ENCODE results near the gene TEF.

Gene TEF

GRCh38 chr22:41364955-41365354 is 16.8 kb upstream of the TEF start:
- POLR2A ChIA-PET (ENCODE audit: low non-redundant PET): no interaction called here
- H3K27ac ChIP-seq: no peak overlapping the region
- no peak for TF ChIP-seq CTCF (conservative IDR thresholded peaks at IDR 0.05; ENCODE audit: low read depth)
- CTCF ChIA-PET: no interaction called here
- DNase-seq (ENCODE audit: low spot score): no peak

GRCh38 chr22:41365425-41365824 is 16.3 kb upstream of the TEF start:
- no peak overlapping the region for H3K27ac ChIP-seq
- TF ChIP-seq CTCF (conservative IDR thresholded peaks at IDR 0.05; ENCODE audit: low read depth): no peak
- CTCF ChIA-PET: interaction anchor here (0.6 kb wide), 1 partner anchor 24 kb away, joined by 3 read pairs; no protein-coding TSS in a partner anchor
- POLR2A ChIA-PET (ENCODE audit: low non-redundant PET): no interaction called here
- DNase-seq (ENCODE audit: low spot score): no peak

- H3K27ac ChIP-seq: peak overlapping the region; percentile 73
- POLR2A ChIA-PET (ENCODE audit: low non-redundant PET): no interaction called here
- CTCF ChIA-PET: interaction anchor here (0.6 to 0.7 kb wide), 3 partner anchors 18 to 102 kb away, joined by 3 read pairs; no protein-coding TSS in a partner anchor
- no peak for DNase-seq (ENCODE audit: low spot score)
- TF ChIP-seq CTCF (conservative IDR thresholded peaks at IDR 0.05; ENCODE audit: low read depth): no peak
Measured at GRCh38 chr22:41366323-41367029, 15.3 kb upstream of the TEF start.

- TF ChIP-seq CTCF (conservative IDR thresholded peaks at IDR 0.05; ENCODE audit: low read depth): peak; percentile 49
- CTCF ChIA-PET: interaction anchor here (0.7 kb wide), 1 partner anchor 101 kb away, joined by 3 read pairs; no protein-coding TSS in a partner anchor
- peak; percentile 85 for DNase-seq (ENCODE audit: low spot score)
- peak overlapping the region; percentile 73 for H3K27ac ChIP-seq
- POLR2A ChIA-PET (ENCODE audit: low non-redundant PET): no interaction called here
Measured at GRCh38 chr22:41367039-41367679, 14.6 kb upstream of the TEF start.

- peak overlapping the region; percentile 73 for H3K27ac ChIP-seq
- ChIA-PET CTCF (interaction anchor here (0.7 kb wide), 1 partner anchor 100 kb away, joined by 3 read pairs; no protein-coding TSS in a partner anchor), POLR2A (ENCODE audit: low non-redundant PET) (no interaction called here)
- TF ChIP-seq CTCF (conservative IDR thresholded peaks at IDR 0.05; ENCODE audit: low read depth): peak; percentile 9; the same call in 1 of the 2 replicates
- no peak for DNase-seq (ENCODE audit: low spot score)
Measured at GRCh38 chr22:41367680-41368542, 13.8 kb upstream of the TEF start.
